Stomach (tissue), 9 donors: ENCODE results near the gene ZNF79. TPM values are rescaled to one million over a fixed set of nuclear protein-coding genes. Genes with fewer than 3 reads are reported as not detected.

ENCODE experiments used
- DNase-seq, 2 donors: peaks; one replicate each; pipeline versions ENCODE4 v3.0.0 to v3.0.0-alpha.2; 2013 to 2019
- H3K27ac ChIP-seq, 5 donors: fragments of 200-600 bp in 4 of 5; sonication (generic) in 4 of 5; one replicate each; pipeline ENCODE4 v1.5.1; 2013 to 2019; ENCODE audit warnings: mild to moderate bottlenecking in 1 of 5, moderate library complexity in 1 of 5
- H3K27me3 ChIP-seq, 3 donors: fragments of 200-600 bp; sonication (generic); one replicate each; pipeline ENCODE4 v1.5.1; 2017 to 2019; ENCODE audit warnings: mixed run types in 1 of 3
- H3K36me3 ChIP-seq, 4 donors: fragments of 200-600 bp; sonication (generic); 1 replicate in 3 of 4; 2 replicates in 1 of 4; pipeline ENCODE4 v1.5.1; 2016 to 2019
- H3K4me1 ChIP-seq, 4 donors: fragments of 200-600 bp; sonication (generic); one replicate each; pipeline ENCODE4 v1.5.1; 2016 to 2019
- H3K4me3 ChIP-seq, 4 donors: fragments of 200-600 bp; sonication (generic) in 3 of 4; one replicate each; pipeline ENCODE4 v1.5.1; 2016 to 2019; ENCODE audit warnings: mild to moderate bottlenecking in 1 of 4
- H3K9me3 ChIP-seq, 4 donors: fragments of 200-600 bp; sonication (generic); one replicate each; pipeline ENCODE4 v1.5.1; 2016 to 2019
- CTCF ChIP-seq, 7 experiments: fragments of 450-650 bp in 4 of 7; fragments of 200-600 bp in 3 of 7; sonication (generic) in 3 of 7; IDR thresholded peaks; one replicate each; pipeline ENCODE4 v1.5.1; 2016 to 2019; ENCODE audit warnings: antibody characterized with exemption in 7 of 7, control low read depth in 2 of 7, mild to moderate bottlenecking in 1 of 7
- EP300 ChIP-seq: sonication (generic); formaldehyde crosslinking; IDR thresholded peaks from one replicate; pipeline ENCODE4 v1.6.1; 2017; ENCODE audit warnings: antibody characterized with exemption
- POLR2A ChIP-seq, 4 donors: fragments of 450-650 bp; IDR thresholded peaks; one replicate each; pipeline ENCODE4 v1.6.1; 2016; ENCODE audit warnings: antibody characterized with exemption in 4 of 4, control low read depth in 2 of 4, mild to moderate bottlenecking in 1 of 4, moderate library complexity in 1 of 4
- POLR2AphosphoS5 ChIP-seq, 3 donors: sonication (generic); formaldehyde crosslinking; IDR thresholded peaks; one replicate each; pipeline ENCODE4 v1.6.1; 2016; ENCODE audit warnings: antibody characterized with exemption in 3 of 3
- WGBS, 5 donors: extraction: QIAGEN DNeasy Blood & Tissue Kit in 3 of 5; methylation state at CpG; one replicate each; pipeline versions ENCODE4 v1.1.5 to v1.1.7; 2013 to 2018; 5-methylcytosine and 5-hydroxymethylcytosine counted together
- intact Hi-C: fragments of 100-400 bp; cut with DNase I; formaldehyde crosslinking; loops from one replicate; pipeline ENCODE4 v1.15.1; 2023; ENCODE audit warnings: low total_unique reads
- polyA plus RNA-seq, 3 donors: library from polyadenylated mRNA; stranded (reverse); fragments of 200-250 nt; gene quantifications; one replicate each; pipeline ENCODE4 v1.2.3, GENCODE V29; 2013
- total RNA-seq, 5 donors: library from RNA; depleted of rRNA; stranded (reverse); fragments of >200 nt; gene quantifications; one replicate each; pipeline versions ENCODE4 v1.1.0 to v1.2.3, GENCODE V29; 2014 to 2016
- donor health status: healthy with polysubstance abuse.
- donor health status: Bipolar disorder and iron deficiency.
- donor health status: healthy.

The ZNF79 gene
- total and polyA plus RNA-seq, 8 donors = 1.9 to 39.1 (median 5.2) TPM

- Histone ChIP-seq H3K4me1 (peaks cover 0 to 39% (median 10%) of the 10 kb centered on the region in 4 donors), H3K27me3 (no peaks in the 10 kb centered on the region), H3K27ac (peak overlapping the region in 3 of 5 donors; percentile 32 to 82 (median 63)), H3K36me3 (peaks cover 0 to 3% (median 0%) of the 10 kb centered on the region in 4 donors), H3K4me3 (no peak overlapping the region), H3K9me3 (no peaks in the 10 kb centered on the region)
- intact Hi-C loops = loop anchor here (10.0 kb wide), 1 partner anchor 190 kb away; no protein-coding TSS in a partner anchor
- no peak for TF ChIP-seq POLR2AphosphoS5 (IDR thresholded peaks at IDR 0.05)
- TF ChIP-seq POLR2A (IDR thresholded peaks at IDR 0.05) = no peak
- WGBS, 5 donors = 71 to 93% (median 85%) methylated on average over 4 of the region's 4 CpGs
- no peak for DNase-seq
Measured at GRCh38 chr9:127415141-127415540, 9.0 kb upstream of the ZNF79 start.

- 64 to 86% (median 75%) methylated on average over 1 of the region's 1 CpG for WGBS, 5 donors
- peaks cover 0 to 3% (median 0%) of the 10 kb centered on the region in 4 donors for H3K36me3 ChIP-seq
Measured at GRCh38 chr9:127415657-127416056, 8.5 kb upstream of the ZNF79 start.

GRCh38 chr9:127417131-127418036 is 6.8 kb upstream of the ZNF79 start:
- WGBS, 5 donors = 64 to 81% (median 70%) methylated on average over 15 of the region's 15 CpGs
- TF ChIP-seq EP300 = no peak
- TF ChIP-seq POLR2A (IDR thresholded peaks at IDR 0.05) = no peak
- peak in 1 of 3 donors; percentile 24 for TF ChIP-seq POLR2AphosphoS5 (IDR thresholded peaks at IDR 0.05)
- no peak overlapping the region for H3K4me3 ChIP-seq
- peaks cover 0 to 3% (median 0%) of the 10 kb centered on the region in 4 donors for H3K36me3 ChIP-seq
- no peaks in the 10 kb centered on the region for H3K9me3 ChIP-seq
- H3K4me1 ChIP-seq = peaks cover 8 to 62% (median 17%) of the 10 kb centered on the region in 4 donors
- no peaks in the 10 kb centered on the region for H3K27me3 ChIP-seq
- intact Hi-C loops = loop anchor here (10.0 kb wide), 1 partner anchor 193 kb away; no protein-coding TSS in a partner anchor
- no peak for DNase-seq
- H3K27ac ChIP-seq = peak overlapping the region in 2 of 5 donors; percentile 41 to 71

More at GRCh38 chr9:127415657-127416056, 8.5 kb upstream of the ZNF79 start:
- no peaks in the 10 kb centered on the region for H3K27me3 ChIP-seq
- H3K4me3 ChIP-seq = no peak overlapping the region
- H3K9me3 ChIP-seq = no peaks in the 10 kb centered on the region
- intact Hi-C loops = loop anchor here (10.0 kb wide), 1 partner anchor 191 kb away; no protein-coding TSS in a partner anchor
- H3K4me1 ChIP-seq = peaks cover 0 to 44% (median 10%) of the 10 kb centered on the region in 4 donors
- TF ChIP-seq EP300 = peak; percentile 28
- no peak for TF ChIP-seq CTCF (IDR thresholded peaks at IDR 0.05)
- no peak for TF ChIP-seq POLR2A (IDR thresholded peaks at IDR 0.05)
- TF ChIP-seq POLR2AphosphoS5 (IDR thresholded peaks at IDR 0.05) = peak in 2 of 3 donors; percentile 33 to 65
- peak overlapping the region in 3 of 5 donors; percentile 32 to 82 (median 63) for H3K27ac ChIP-seq
- no peak for DNase-seq

GRCh38 chr9:127418037-127418471 is 6.1 kb upstream of the ZNF79 start:
- TF ChIP-seq EP300 (no peak), CTCF (IDR thresholded peaks at IDR 0.05) (no peak), POLR2A (IDR thresholded peaks at IDR 0.05) (no peak), POLR2AphosphoS5 (IDR thresholded peaks at IDR 0.05) (no peak)
- H3K4me1 ChIP-seq = peaks cover 15 to 68% (median 24%) of the 10 kb centered on the region in 4 donors
- 57 to 77% (median 59%) methylated on average over 6 to 12 of the region's 12 CpGs for WGBS, 5 donors

GRCh38 chr9:127419348-127419747 is 4.8 kb upstream of the ZNF79 start:
- intact Hi-C loops = loop anchor here (10.0 kb wide), 1 partner anchor 195 kb away; no protein-coding TSS in a partner anchor
- no peak for TF ChIP-seq EP300
- TF ChIP-seq POLR2A (IDR thresholded peaks at IDR 0.05) = no peak
- no peak for TF ChIP-seq CTCF (IDR thresholded peaks at IDR 0.05)
- TF ChIP-seq POLR2AphosphoS5 (IDR thresholded peaks at IDR 0.05) = no peak
- 82 to 88% (median 84%) methylated on average over 6 of the region's 6 CpGs for WGBS, 5 donors
- no peak for DNase-seq
- no peak overlapping the region for H3K27ac ChIP-seq
- H3K36me3 ChIP-seq = peaks cover 0 to 3% (median 0%) of the 10 kb centered on the region in 4 donors
- H3K4me3 ChIP-seq = no peak overlapping the region
- no peaks in the 10 kb centered on the region for H3K9me3 ChIP-seq
- H3K4me1 ChIP-seq = peaks cover 18 to 73% (median 30%) of the 10 kb centered on the region in 4 donors
- H3K27me3 ChIP-seq = no peaks in the 10 kb centered on the region

More at GRCh38 chr9:127418037-127418471, 6.1 kb upstream of the ZNF79 start:
- H3K9me3 ChIP-seq = no peaks in the 10 kb centered on the region
- H3K36me3 ChIP-seq = peaks cover 0 to 3% (median 0%) of the 10 kb centered on the region in 4 donors
- H3K27ac ChIP-seq = peak overlapping the region in 1 of 5 donors; percentile 71
- H3K27me3 ChIP-seq = no peaks in the 10 kb centered on the region
- no peak overlapping the region for H3K4me3 ChIP-seq
- intact Hi-C loops = loop anchor here (10.0 kb wide), 1 partner anchor 193 kb away; no protein-coding TSS in a partner anchor
- peak in 1 of 2 donors; percentile 53 for DNase-seq
